Skeletal muscle tissue (tissue), 4 donors: Measurements from ENCODE around the gene CERS5. TPM values are rescaled to one million over a fixed set of nuclear protein-coding genes. Genes with fewer than 3 reads are reported as not detected.
A peak's percentile ranks its signal among the peaks of the same experiment; 100 is the strongest.

Experiments
- H3K27ac ChIP-seq: one replicate; pipeline ENCODE4 v1.7.0; 2013; ENCODE audit warnings: mild to moderate bottlenecking, low read depth, low read length, inconsistent platforms
- H3K27me3 ChIP-seq, 3 donors: one replicate each; pipeline ENCODE4 v1.7.0; 2013; ENCODE audit warnings: low read length in 3 of 3; ENCODE audit not compliant: control insufficient read depth in 3 of 3, insufficient read depth in 3 of 3
- H3K36me3 ChIP-seq, 3 donors: one replicate each; pipeline ENCODE4 v1.7.0; 2013; ENCODE audit warnings: low read length in 3 of 3; ENCODE audit not compliant: control insufficient read depth in 3 of 3, insufficient read depth in 3 of 3
- H3K4me1 ChIP-seq, 3 donors: one replicate each; pipeline ENCODE4 v1.7.0; 2013; ENCODE audit warnings: low read length in 3 of 3, mild to moderate bottlenecking in 3 of 3; ENCODE audit not compliant: control insufficient read depth in 3 of 3, insufficient read depth in 3 of 3
- H3K4me3 ChIP-seq, 3 donors: one replicate each; pipeline ENCODE4 v1.7.0; 2013; ENCODE audit warnings: low read length in 3 of 3
- H3K9ac ChIP-seq, 3 donors: one replicate each; pipeline ENCODE4 v1.7.0; 2013; ENCODE audit warnings: low read length in 3 of 3, mild to moderate bottlenecking in 3 of 3, moderate library complexity in 2 of 3, low read depth in 1 of 3
- H3K9me3 ChIP-seq, 3 donors: one replicate each; pipeline ENCODE4 v1.7.0; 2013; ENCODE audit warnings: low read length in 3 of 3; ENCODE audit not compliant: control insufficient read depth in 3 of 3
- total RNA-seq: library from RNA; depleted of rRNA; stranded (reverse); fragments of >200 nt; gene quantifications from one replicate; pipeline ENCODE4 v1.2.3, GENCODE V29; 2014
- donor health status: Osteomylitis.

CERS5 gene, protein sequence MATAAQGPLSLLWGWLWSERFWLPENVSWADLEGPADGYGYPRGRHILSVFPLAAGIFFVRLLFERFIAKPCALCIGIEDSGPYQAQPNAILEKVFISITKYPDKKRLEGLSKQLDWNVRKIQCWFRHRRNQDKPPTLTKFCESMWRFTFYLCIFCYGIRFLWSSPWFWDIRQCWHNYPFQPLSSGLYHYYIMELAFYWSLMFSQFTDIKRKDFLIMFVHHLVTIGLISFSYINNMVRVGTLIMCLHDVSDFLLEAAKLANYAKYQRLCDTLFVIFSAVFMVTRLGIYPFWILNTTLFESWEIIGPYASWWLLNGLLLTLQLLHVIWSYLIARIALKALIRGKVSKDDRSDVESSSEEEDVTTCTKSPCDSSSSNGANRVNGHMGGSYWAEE
- 43.8 TPM for total RNA-seq

DNA sequence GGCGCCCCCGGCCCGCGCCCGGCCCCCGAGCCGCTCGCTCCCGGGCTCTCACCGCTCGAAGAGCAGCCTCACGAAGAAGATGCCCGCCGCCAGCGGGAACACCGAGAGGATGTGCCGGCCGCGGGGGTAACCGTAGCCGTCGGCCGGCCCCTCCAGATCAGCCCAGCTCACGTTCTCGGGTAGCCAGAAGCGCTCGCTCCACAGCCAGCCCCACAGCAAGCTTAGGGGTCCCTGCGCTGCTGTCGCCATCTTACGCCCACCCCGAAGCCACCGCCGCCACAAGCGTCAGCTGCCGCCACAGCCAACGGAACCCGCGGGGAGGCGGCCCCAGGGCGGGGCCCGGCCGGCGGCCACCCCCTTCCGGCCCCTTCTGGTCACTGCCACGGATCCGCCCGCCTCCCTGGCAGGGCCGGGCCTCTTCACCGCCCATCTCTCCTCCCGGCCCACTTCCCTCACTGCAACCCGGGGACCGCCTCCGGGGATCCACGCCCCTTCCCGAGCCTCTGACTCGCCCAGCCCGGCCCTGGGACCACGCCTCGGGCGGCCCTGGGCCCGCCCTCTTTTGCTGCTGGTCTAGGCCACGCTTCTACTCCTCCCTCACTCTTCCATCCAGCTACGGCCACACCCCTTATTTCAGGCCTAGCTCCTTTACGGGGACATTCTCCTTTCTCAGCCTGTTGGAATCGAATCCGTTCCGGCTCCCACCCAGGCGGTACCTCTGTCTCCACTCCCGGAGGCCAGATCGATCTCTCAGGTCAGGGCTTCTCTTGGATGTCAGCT is at the start of gene CERS5:
Gene CERS5, minus strand, starts transcription at position 321 of the 780 bp plus-strand sequence. Its CDS starts 72 bp downstream, at position 249.
- Histone ChIP-seq H3K9ac (peak within 1 kb of the TSS; percentile 87 to 93 (median 91)), H3K27me3 (no peaks in the 10 kb centered on the region), H3K27ac (peak within 1 kb of the TSS; percentile 88), H3K4me3 (peak within 1 kb of the TSS; percentile 82 to 89 (median 85)), H3K4me1 (peaks cover 5 to 11% (median 9%) of the 10 kb centered on the region in 3 donors), H3K9me3 (no peaks in the 10 kb centered on the region), H3K36me3 (no peaks in the 10 kb centered on the region)

DNA sequence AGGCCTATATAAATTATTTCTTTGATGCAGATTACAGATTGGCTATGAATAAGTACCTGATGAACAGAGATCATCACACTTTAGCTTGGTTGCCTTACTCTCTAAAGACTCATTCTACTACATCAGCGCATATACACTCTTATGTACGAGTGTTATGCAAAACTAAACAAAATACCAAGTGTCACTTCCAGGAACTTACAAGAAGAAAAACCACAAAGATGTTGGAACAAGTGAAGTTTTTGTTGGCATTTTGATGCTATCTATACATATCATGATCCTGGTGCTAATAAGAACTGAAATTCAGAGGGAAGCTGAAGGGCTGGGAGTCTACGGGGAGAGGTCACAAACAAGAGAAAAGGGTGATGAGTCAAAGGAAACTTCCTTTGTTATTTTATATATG is 47.9 kb upstream of the CERS5 start:
- peaks cover 0 to 8% (median 0%) of the 10 kb centered on the region in 3 donors for H3K36me3 ChIP-seq
- H3K4me1 ChIP-seq = peaks cover 0 to 4% (median under 1%) of the 10 kb centered on the region in 3 donors
- H3K9me3 ChIP-seq = no peaks in the 10 kb centered on the region
- no peak overlapping the region for H3K4me3 ChIP-seq
- no peaks in the 10 kb centered on the region for H3K27me3 ChIP-seq
- no peak overlapping the region for H3K9ac ChIP-seq
- no peak overlapping the region for H3K27ac ChIP-seq

DNA sequence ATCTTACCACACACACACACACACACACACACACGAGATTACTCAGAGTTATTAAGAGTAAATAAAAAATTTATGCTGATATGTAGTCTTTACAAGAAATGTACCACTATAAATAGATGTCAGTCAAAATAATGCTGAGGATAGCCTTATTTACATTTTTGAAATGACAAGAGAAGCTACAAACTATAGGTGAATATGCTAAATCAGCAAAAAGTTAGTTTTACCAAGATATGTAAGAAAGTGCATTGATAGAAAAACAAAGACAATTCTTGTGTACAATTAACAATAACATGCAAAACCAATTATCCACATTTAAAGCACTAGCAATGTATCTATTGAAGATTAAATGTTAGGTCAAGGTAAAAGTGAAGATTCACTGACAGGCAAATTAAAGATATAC is 46.8 kb upstream of the CERS5 start:
- H3K27me3 ChIP-seq = no peaks in the 10 kb centered on the region
- H3K4me1 ChIP-seq = peaks cover 0 to 4% (median 0%) of the 10 kb centered on the region in 3 donors
- H3K9me3 ChIP-seq = no peaks in the 10 kb centered on the region
- no peak overlapping the region for H3K9ac ChIP-seq
- H3K4me3 ChIP-seq = no peak overlapping the region
- H3K36me3 ChIP-seq = peaks cover 0 to 8% (median 0%) of the 10 kb centered on the region in 3 donors
- no peak overlapping the region for H3K27ac ChIP-seq

DNA sequence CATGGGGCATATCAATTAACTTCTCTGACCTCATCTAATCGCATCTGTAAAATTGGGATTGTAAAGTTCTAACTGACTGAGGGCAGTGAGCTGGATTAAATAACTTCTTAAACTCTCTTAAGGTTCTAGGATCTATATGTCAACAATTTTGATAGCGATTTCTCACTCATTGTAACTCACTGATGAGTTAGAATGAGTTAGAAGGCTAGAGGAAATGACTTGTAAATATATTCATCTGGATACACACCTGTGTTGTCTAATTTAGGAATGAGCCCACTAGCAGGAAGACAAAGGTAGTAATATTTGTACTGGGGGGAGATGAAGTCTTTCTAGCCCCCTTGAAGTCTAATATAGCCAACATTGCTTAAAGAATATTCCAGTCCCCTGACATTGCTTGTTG is 46.3 kb upstream of the CERS5 start:
- peaks cover 0 to 8% (median 0%) of the 10 kb centered on the region in 3 donors for H3K36me3 ChIP-seq
- H3K4me3 ChIP-seq = no peak overlapping the region
- H3K4me1 ChIP-seq = peaks cover 0 to 4% (median 0%) of the 10 kb centered on the region in 3 donors
- no peak overlapping the region for H3K9ac ChIP-seq
- H3K27me3 ChIP-seq = no peaks in the 10 kb centered on the region
- H3K9me3 ChIP-seq = no peaks in the 10 kb centered on the region
- no peak overlapping the region for H3K27ac ChIP-seq

DNA sequence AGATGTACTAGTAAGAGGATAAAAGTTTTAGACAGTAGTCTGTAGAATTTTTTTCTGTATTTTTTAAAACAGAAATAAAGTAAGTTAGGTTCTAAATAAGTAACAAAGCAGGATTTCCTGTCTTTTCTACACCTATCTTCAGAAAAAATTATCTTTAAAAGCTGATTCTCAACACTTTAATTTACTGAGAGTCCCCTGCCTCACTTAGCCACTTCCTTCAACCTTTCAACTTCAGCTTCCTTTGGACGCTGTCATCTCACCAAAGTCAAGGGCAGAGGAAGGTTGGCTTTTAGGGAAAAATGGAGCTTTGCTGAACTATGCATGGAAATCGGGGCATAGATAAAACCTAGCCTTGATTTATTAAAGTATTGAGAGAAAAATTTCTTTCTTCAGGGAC is 44.9 kb upstream of the CERS5 start:
- Histone ChIP-seq H3K27me3 (no peaks in the 10 kb centered on the region), H3K4me3 (no peak overlapping the region), H3K9ac (no peak overlapping the region), H3K27ac (peak overlapping the region; percentile 8), H3K9me3 (no peaks in the 10 kb centered on the region), H3K36me3 (peaks cover 0 to 5% (median 0%) of the 10 kb centered on the region in 3 donors), H3K4me1 (peaks cover 0 to 4% (median 0%) of the 10 kb centered on the region in 3 donors)

DNA sequence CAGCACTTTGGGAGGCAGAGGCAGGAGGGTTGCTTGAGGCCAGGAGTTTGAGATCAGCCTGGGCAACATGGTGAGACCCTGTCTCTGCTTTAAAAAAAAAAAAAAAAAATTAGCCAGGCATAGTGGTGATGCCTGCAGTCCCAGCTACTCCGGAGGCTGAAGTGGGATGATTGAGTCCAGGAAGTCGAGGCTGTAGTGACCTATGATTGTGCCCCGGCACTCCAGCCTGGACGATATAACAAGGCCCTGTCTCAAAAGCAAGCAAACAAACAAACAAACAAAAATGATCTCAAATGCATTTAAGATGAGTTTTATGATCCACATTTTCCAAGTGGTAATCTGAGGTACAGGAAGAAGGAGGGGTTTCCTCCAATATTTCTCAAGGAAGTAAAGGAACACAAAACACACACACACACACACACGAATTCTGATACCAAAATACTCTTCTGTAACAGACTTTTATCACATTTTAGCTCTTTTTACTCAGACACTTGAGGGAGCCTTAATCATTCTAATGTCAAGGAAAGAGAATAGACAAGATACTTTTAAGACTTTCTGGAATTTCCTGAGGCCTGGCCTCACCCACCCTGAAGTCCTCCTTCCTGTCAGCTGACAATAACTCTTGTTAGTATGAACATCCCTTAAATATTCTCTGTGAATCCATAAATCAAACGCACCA is 44.4 kb upstream of the CERS5 start:
- Histone ChIP-seq H3K36me3 (peaks cover 0 to 5% (median 0%) of the 10 kb centered on the region in 3 donors), H3K27me3 (no peaks in the 10 kb centered on the region), H3K4me1 (peaks cover 0 to 4% (median 0%) of the 10 kb centered on the region in 3 donors), H3K27ac (peak overlapping the region; percentile 8), H3K9me3 (no peaks in the 10 kb centered on the region), H3K4me3 (no peak overlapping the region), H3K9ac (no peak overlapping the region)

DNA sequence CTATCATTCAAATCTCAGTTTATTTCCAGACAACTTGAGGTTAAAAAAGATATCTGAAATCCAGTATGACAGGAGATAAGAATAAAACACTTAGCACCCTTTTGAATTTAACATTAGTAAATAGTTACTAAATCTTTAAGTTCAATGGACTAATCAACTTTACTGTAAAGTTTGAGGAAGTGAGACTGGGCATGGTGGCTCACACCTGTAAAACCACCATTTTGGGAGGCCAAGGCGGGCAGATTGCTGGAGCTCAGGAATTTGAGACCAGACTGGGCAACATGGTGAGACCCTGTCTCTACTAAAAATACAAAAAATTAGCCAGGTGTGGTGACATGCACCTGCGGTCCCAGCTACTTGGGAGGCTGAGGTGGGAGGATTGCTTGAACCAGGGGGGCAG is 40.3 kb upstream of the CERS5 start:
- Histone ChIP-seq H3K9ac (no peak overlapping the region), H3K9me3 (no peaks in the 10 kb centered on the region), H3K4me3 (no peak overlapping the region), H3K36me3 (peaks cover 7 to 18% (median 17%) of the 10 kb centered on the region in 3 donors), H3K4me1 (peaks cover 0 to 4% (median 0%) of the 10 kb centered on the region in 3 donors), H3K27ac (no peak overlapping the region), H3K27me3 (no peaks in the 10 kb centered on the region)

DNA sequence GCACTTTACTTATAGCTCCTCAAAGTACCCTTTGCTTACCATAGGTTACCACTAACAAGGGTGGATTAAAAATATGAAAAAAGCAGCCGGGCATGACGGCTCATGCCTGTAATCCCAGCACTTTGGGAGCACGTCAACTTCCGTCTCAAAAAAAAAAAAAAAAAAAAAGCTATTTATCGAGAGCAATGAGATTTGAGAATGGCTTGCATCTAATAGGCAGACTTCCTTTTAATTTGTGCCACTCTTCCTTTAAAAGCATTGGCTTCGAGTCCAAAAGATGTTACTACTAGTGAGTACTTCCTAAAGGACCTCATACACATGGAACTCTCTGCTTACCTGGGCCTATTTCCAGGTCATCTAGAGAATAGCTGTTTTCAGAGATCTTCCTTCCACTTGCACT is 38.5 kb upstream of the CERS5 start:
- no peaks in the 10 kb centered on the region for H3K4me1 ChIP-seq
- peaks cover 7 to 20% (median 18%) of the 10 kb centered on the region in 3 donors for H3K36me3 ChIP-seq
- H3K9me3 ChIP-seq = no peaks in the 10 kb centered on the region
- no peak overlapping the region for H3K9ac ChIP-seq
- H3K4me3 ChIP-seq = no peak overlapping the region
- no peak overlapping the region for H3K27ac ChIP-seq
- no peaks in the 10 kb centered on the region for H3K27me3 ChIP-seq

DNA sequence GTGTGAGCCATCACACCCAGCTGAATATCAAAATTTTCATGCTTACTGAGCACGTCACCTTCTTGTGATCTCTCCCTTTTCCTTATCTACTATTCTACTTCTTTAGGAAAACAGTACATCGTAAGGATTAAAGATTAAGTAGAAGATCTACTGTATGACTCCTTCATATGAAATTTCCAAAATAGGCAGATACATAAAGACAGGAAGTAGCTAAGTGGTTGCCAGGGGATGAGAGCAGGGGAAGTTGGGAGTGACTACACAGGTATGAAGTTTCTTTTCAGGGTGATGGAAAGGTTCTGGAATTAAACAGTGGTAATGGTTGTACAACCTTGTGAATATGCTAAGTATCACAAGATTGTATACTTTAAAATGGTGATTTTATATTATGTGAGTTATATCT is 36.5 kb upstream of the CERS5 start:
- no peak overlapping the region for H3K9ac ChIP-seq
- H3K4me1 ChIP-seq = peaks cover 0 to 2% (median 0%) of the 10 kb centered on the region in 3 donors
- peaks cover 10 to 26% (median 19%) of the 10 kb centered on the region in 3 donors for H3K36me3 ChIP-seq
- H3K4me3 ChIP-seq = no peak overlapping the region
- H3K27me3 ChIP-seq = no peaks in the 10 kb centered on the region
- H3K27ac ChIP-seq = no peak overlapping the region
- H3K9me3 ChIP-seq = no peaks in the 10 kb centered on the region
